Trophoblast cell (in vitro differentiated cells and primary cell): ENCODE measurements around the gene TYW3.

Experiments
- DNase-seq, 2 donors: peaks; one replicate each; pipeline ENCODE4 v3.0.0-alpha.2; 2016
- H2AFZ ChIP-seq: 2 replicates; pipeline ENCODE4 v1.6.1; 2013; ENCODE audit warnings: low read length, moderate library complexity, mild to moderate bottlenecking; ENCODE audit not compliant: insufficient read depth, poor library complexity
- H2AK5ac ChIP-seq: 2 replicates; pipeline ENCODE4 v1.6.1; 2013; ENCODE audit warnings: mild to moderate bottlenecking, low read length
- H2BK120ac ChIP-seq: 2 replicates; pipeline ENCODE4 v1.6.1; 2013; ENCODE audit warnings: low read length, mild to moderate bottlenecking, moderate library complexity; ENCODE audit not compliant: insufficient read depth, poor library complexity
- H2BK12ac ChIP-seq: 2 replicates; pipeline ENCODE4 v1.6.1; 2013; ENCODE audit warnings: mild to moderate bottlenecking, low read length, moderate library complexity
- H2BK5ac ChIP-seq: 2 replicates; pipeline ENCODE4 v1.6.1; 2013; ENCODE audit warnings: low read length, low read depth, moderate library complexity, mild to moderate bottlenecking; ENCODE audit not compliant: poor library complexity
- H3K14ac ChIP-seq: 2 replicates; pipeline ENCODE4 v1.6.1; 2013; ENCODE audit warnings: mild to moderate bottlenecking, low read length
- H3K18ac ChIP-seq: 2 replicates; pipeline ENCODE4 v1.6.1; 2013; ENCODE audit warnings: mild to moderate bottlenecking, low read length
- H3K23ac ChIP-seq: 2 replicates; pipeline ENCODE4 v1.6.1; 2013; ENCODE audit warnings: low read length
- H3K27ac ChIP-seq: 2 replicates; pipeline ENCODE4 v1.5.1; 2013; ENCODE audit warnings: low read depth, mild to moderate bottlenecking, inconsistent platforms, low read length, moderate library complexity
- H3K27me3 ChIP-seq: 2 replicates; pipeline ENCODE4 v1.6.1; 2013; ENCODE audit warnings: inconsistent platforms, mild to moderate bottlenecking, low read length, moderate library complexity; ENCODE audit not compliant: insufficient read depth
- H3K36me3 ChIP-seq, 2 experiments: 1 replicate in 1 of 2; 2 replicates in 1 of 2; pipeline ENCODE4 v1.6.1; 2013; ENCODE audit warnings: low read length in 2 of 2, mild to moderate bottlenecking in 2 of 2, moderate library complexity in 1 of 2; ENCODE audit not compliant: insufficient read depth in 2 of 2, control insufficient read depth in 1 of 2
- H3K4ac ChIP-seq: 2 replicates; pipeline ENCODE4 v1.6.1; 2013; ENCODE audit warnings: low read depth, mild to moderate bottlenecking, low read length, moderate library complexity
- H3K4me1 ChIP-seq, 2 experiments: 1 replicate in 1 of 2; 2 replicates in 1 of 2; pipeline ENCODE4 v1.6.1; 2013; ENCODE audit warnings: low read length in 2 of 2, mild to moderate bottlenecking in 2 of 2, moderate library complexity in 1 of 2; ENCODE audit not compliant: insufficient read depth in 2 of 2, control insufficient read depth in 1 of 2
- H3K4me2 ChIP-seq: 2 replicates; pipeline ENCODE4 v1.6.1; 2013; ENCODE audit warnings: inconsistent platforms, mild to moderate bottlenecking, low read length, moderate library complexity
- H3K4me3 ChIP-seq: 2 replicates; pipeline ENCODE4 v1.5.1; 2013; ENCODE audit warnings: mild to moderate bottlenecking, low read depth, low read length, inconsistent platforms
- H3K79me1 ChIP-seq: one replicate; pipeline ENCODE4 v1.6.1; 2013; ENCODE audit warnings: low read length
- H3K79me2 ChIP-seq: 2 replicates; pipeline ENCODE4 v1.6.1; 2013; ENCODE audit warnings: low read length, mild to moderate bottlenecking; ENCODE audit not compliant: control insufficient read depth, insufficient read depth, poor library complexity
- H3K9ac ChIP-seq: 2 replicates; pipeline ENCODE4 v1.6.1; 2013; ENCODE audit warnings: mild to moderate bottlenecking, low read length
- H3K9me3 ChIP-seq: 2 replicates; pipeline ENCODE4 v1.6.1; 2013; ENCODE audit warnings: low read depth, mild to moderate bottlenecking, control low read depth, inconsistent platforms, low read length; ENCODE audit not compliant: insufficient read depth
- H4K12ac ChIP-seq: 2 replicates; pipeline ENCODE4 v1.6.1; 2013; ENCODE audit warnings: low read depth, mild to moderate bottlenecking, low read length, moderate library complexity
- H4K8ac ChIP-seq: 2 replicates; pipeline ENCODE4 v1.6.1; 2013; ENCODE audit warnings: low read depth, mild to moderate bottlenecking, low read length, moderate library complexity
- H4K91ac ChIP-seq: one replicate; pipeline ENCODE4 v1.6.1; 2013; ENCODE audit warnings: low read depth, mild to moderate bottlenecking, low read length, moderate library complexity
- WGBS: extraction: QIAGEN DNeasy Blood & Tissue Kit; methylation state at CpG from one replicate; pipeline ENCODE4 v1.1.7; 2013; ENCODE audit warnings: missing lambda C conversion rate; ENCODE audit not compliant: insufficient read length, insufficient coverage; ENCODE audit errors: extremely low coverage; 5-methylcytosine and 5-hydroxymethylcytosine counted together

The TYW3 gene

DNA sequence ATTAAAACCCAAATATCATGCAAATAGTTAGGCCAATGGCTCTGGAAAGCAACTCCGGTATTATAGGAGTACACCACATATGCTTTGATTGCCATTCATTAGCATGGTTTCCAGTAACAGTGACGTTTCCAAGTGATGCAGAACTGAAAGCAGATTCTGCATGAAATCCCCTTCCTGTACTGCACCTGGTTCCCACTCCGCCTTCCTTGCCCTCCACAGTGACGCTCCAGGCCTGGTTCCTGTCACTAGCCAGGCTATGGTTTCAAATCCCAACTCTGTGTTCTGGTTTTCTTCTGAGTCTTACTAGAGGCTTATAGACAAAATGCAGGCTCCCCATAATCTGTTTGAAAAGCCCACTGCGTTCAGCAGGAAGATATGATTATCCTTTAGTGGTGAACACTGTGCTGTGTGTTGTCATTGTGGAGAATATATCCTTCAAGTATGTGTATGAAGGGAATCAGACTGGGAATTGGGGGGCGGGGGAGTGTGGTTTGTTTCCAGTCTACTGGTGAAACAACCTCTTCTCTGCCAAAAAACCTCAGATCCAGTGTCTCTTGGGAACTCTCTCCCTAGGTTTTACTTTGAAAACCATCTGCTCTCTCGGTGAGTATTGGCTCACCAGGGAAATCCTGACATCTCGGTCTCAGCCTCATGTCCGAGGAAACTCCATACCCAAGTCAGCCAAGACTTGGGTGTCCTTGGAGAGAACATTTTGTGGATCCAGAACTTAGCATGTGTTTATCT, 78.7 kb downstream of the TYW3 start:
- no peaks in the 10 kb centered on the region for H3K36me3 ChIP-seq
- no peak overlapping the region for H3K23ac ChIP-seq
- H2AK5ac ChIP-seq, result no peak overlapping the region
- no peak overlapping the region for H2AFZ ChIP-seq
- no peak overlapping the region for H3K4ac ChIP-seq
- peaks cover 0 to 2% of the 10 kb centered on the region in 2 experiments for H3K4me1 ChIP-seq
- H3K79me1 ChIP-seq, result no peaks in the 10 kb centered on the region
- H3K9me3 ChIP-seq, result no peaks in the 10 kb centered on the region
- H2BK5ac ChIP-seq, result no peak overlapping the region
- H4K8ac ChIP-seq, result no peak overlapping the region
- no peak overlapping the region for H4K12ac ChIP-seq
- WGBS, result no CpG with 5 or more reads among the region's 9 CpGs
- no peak overlapping the region for H2BK12ac ChIP-seq
- no peak overlapping the region for H3K14ac ChIP-seq
- H3K27ac ChIP-seq, result no peak overlapping the region
- H3K79me2 ChIP-seq, result no peaks in the 10 kb centered on the region
- no peak overlapping the region for H4K91ac ChIP-seq
- H3K9ac ChIP-seq, result no peak overlapping the region
- no peak overlapping the region for H2BK120ac ChIP-seq
- H3K4me3 ChIP-seq, result no peak overlapping the region
- no peak overlapping the region for H3K18ac ChIP-seq
- no peak for DNase-seq
- no peaks in the 10 kb centered on the region for H3K27me3 ChIP-seq
- H3K4me2 ChIP-seq, result no peak overlapping the region

- no peak overlapping the region for H3K14ac ChIP-seq
- WGBS, result no CpG with 5 or more reads among the region's 1 CpG
- no peak overlapping the region for H3K4me2 ChIP-seq
- H4K91ac ChIP-seq, result no peak overlapping the region
- H3K23ac ChIP-seq, result no peak overlapping the region
- no peak overlapping the region for H3K9ac ChIP-seq
- no peak overlapping the region for H2AFZ ChIP-seq
- H3K4me3 ChIP-seq, result no peak overlapping the region
- H3K36me3 ChIP-seq, result no peaks in the 10 kb centered on the region
- no peak for DNase-seq
- H3K27me3 ChIP-seq, result no peaks in the 10 kb centered on the region
- no peak overlapping the region for H2BK5ac ChIP-seq
- H3K79me2 ChIP-seq, result no peaks in the 10 kb centered on the region
- no peak overlapping the region for H4K12ac ChIP-seq
- H2AK5ac ChIP-seq, result no peak overlapping the region
- no peak overlapping the region for H3K18ac ChIP-seq
- H4K8ac ChIP-seq, result no peak overlapping the region
- peaks cover 0 to 2% of the 10 kb centered on the region in 2 experiments for H3K4me1 ChIP-seq
- no peak overlapping the region for H3K27ac ChIP-seq
- no peaks in the 10 kb centered on the region for H3K79me1 ChIP-seq
- no peaks in the 10 kb centered on the region for H3K9me3 ChIP-seq
- no peak overlapping the region for H2BK120ac ChIP-seq
- no peak overlapping the region for H3K4ac ChIP-seq
- no peak overlapping the region for H2BK12ac ChIP-seq
Observed at GRCh38 chr1:74812180-74812541, 79.2 kb downstream of the TYW3 start.
